Small intestine (tissue), 7 donors: Measurements from ENCODE around the gene ASL. TPM values are rescaled to one million over a fixed set of nuclear protein-coding genes. Genes with fewer than 3 reads are reported as not detected.
"Not testable (repeated sequence)": the region's sequence is repeated elsewhere in the genome, so short reads cannot be mapped to it uniquely, and the experiment has no call there.

Source experiments
- DNase-seq, 2 donors: peaks; one replicate each; pipeline versions ENCODE4 v3.0.0 to v3.0.0-alpha.2; 2013
- FAIRE-seq: peaks from 2 replicates; lab custom pipeline; 2012; peaks lifted over from hg19 to GRCh38; lab: Jason Lieb, UNC
- H3K27ac ChIP-seq, 3 donors: one replicate each; pipeline ENCODE4 v1.5.1; 2013; ENCODE audit warnings: low read length in 2 of 3, mild to moderate bottlenecking in 2 of 3, control low read depth in 1 of 3, inconsistent platforms in 1 of 3, low read depth in 1 of 3, moderate library complexity in 1 of 3
- H3K27me3 ChIP-seq, 3 donors: one replicate each; pipeline ENCODE4 v1.6.1; 2013; ENCODE audit warnings: low read length in 3 of 3, inconsistent platforms in 1 of 3; ENCODE audit not compliant: control insufficient read depth in 3 of 3, insufficient read depth in 3 of 3
- H3K36me3 ChIP-seq, 3 donors: one replicate each; pipeline ENCODE4 v1.6.1; 2013; ENCODE audit warnings: low read length in 3 of 3, inconsistent platforms in 1 of 3, low read depth in 1 of 3, mild to moderate bottlenecking in 1 of 3, moderate library complexity in 1 of 3; ENCODE audit not compliant: control insufficient read depth in 3 of 3, insufficient read depth in 2 of 3
- H3K4me1 ChIP-seq, 3 donors: one replicate each; pipeline ENCODE4 v1.6.1; 2013; ENCODE audit warnings: low read length in 2 of 3, inconsistent platforms in 1 of 3, low read depth in 1 of 3, mild to moderate bottlenecking in 1 of 3, moderate library complexity in 1 of 3; ENCODE audit not compliant: control insufficient read depth in 3 of 3, insufficient read depth in 2 of 3
- H3K4me3 ChIP-seq, 3 donors: one replicate each; pipeline ENCODE4 v1.5.1; 2013; ENCODE audit warnings: low read length in 3 of 3, control low read depth in 1 of 3, inconsistent platforms in 1 of 3, low read depth in 1 of 3, mild to moderate bottlenecking in 1 of 3, moderate library complexity in 1 of 3
- H3K9me3 ChIP-seq, 2 donors: one replicate each; pipeline ENCODE4 v1.6.1; 2013; ENCODE audit warnings: low read depth in 1 of 2, low read length in 1 of 2; ENCODE audit not compliant: control insufficient read depth in 2 of 2, insufficient read depth in 1 of 2
- WGBS, 3 donors: extraction: QIAGEN DNeasy Blood & Tissue Kit; methylation state at CpG; one replicate each; pipeline ENCODE4 v1.1.7; 2013; 5-methylcytosine and 5-hydroxymethylcytosine counted together
- polyA plus RNA-seq, 4 donors: library from polyadenylated mRNA; stranded (reverse) in 3 of 4; unstranded in 1 of 4; fragments of 200-250 nt in 3 of 4; fragments of 120-200 nt in 1 of 4; gene quantifications; one replicate each; pipeline versions ENCODE4 v1.2.1 to v1.2.3, GENCODE V29; 2013
- donor health status: healthy with polysubstance abuse.
- donor health status: control.
- donor health status: control.
- donor health status: Bipolar disorder and iron deficiency.
- donor health status: healthy.

Gene ASL
- polyA plus RNA-seq, 4 donors, result 115 to 158 (median 148) TPM

- Histone ChIP-seq H3K9me3 (no peaks in the 10 kb centered on the region), H3K27ac (no peak overlapping the region), H3K27me3 (no peaks in the 10 kb centered on the region), H3K4me1 (peaks cover 0 to 18% (median 0%) of the 10 kb centered on the region in 3 donors), H3K36me3 (no peaks in the 10 kb centered on the region), H3K4me3 (no peak overlapping the region)
- WGBS, 3 donors, result 74 to 81% (median 78%) methylated on average over 6 of the region's 6 CpGs
- DNase-seq, result no peak
- FAIRE-seq, result no peak
Observed at GRCh38 chr7:66054063-66054462, 21.6 kb upstream of the ASL start.

DNA sequence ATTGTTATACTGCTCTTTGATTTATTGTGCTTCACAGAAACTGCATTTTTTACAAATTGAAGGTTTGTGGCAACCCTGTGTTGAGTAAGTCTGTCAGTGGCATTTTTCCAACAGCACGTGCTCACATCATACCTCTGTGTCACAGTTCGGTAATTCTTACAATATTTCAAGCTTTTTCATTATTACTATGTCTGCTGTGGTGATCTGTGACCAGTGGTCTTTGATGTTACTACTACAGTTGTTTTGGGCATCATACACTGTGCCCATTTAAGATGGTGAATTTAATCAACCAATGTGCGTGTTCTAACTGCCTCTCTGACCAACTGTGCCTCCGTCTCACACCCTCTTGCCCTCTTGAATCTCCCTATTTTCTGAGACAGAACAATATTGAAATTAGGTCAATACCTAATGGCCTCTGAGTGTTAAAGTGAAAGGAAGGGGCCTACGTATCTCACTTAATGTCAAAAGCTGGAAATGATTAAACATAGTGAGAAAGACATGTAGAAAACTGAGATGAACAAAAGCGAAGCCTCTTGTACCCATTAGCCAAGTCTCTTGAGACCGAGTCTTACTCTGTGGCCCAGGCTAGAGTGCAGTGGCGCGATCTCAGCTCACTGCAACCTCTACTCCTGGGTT is 20.2 kb upstream of the ASL start:
- Histone ChIP-seq H3K36me3 (no peaks in the 10 kb centered on the region), H3K4me3 (no peak overlapping the region), H3K27me3 (no peaks in the 10 kb centered on the region), H3K27ac (no peak overlapping the region), H3K4me1 (peaks cover 0 to 8% (median 0%) of the 10 kb centered on the region in 3 donors), H3K9me3 (no peaks in the 10 kb centered on the region)
- FAIRE-seq (no peak), DNase-seq (no peak)
- WGBS, 3 donors, result 77 to 84% (median 80%) methylated on average over 9 of the region's 9 CpGs

- H3K36me3 ChIP-seq, result no peaks in the 10 kb centered on the region
- no peak for FAIRE-seq
- no peak for DNase-seq
- H3K4me3 ChIP-seq, result no peak overlapping the region
- H3K27ac ChIP-seq, result no peak overlapping the region
- 27 to 66% (median 63%) methylated on average over 1 of the region's 1 CpG for WGBS, 3 donors
- no peaks in the 10 kb centered on the region for H3K4me1 ChIP-seq
- no peaks in the 10 kb centered on the region for H3K9me3 ChIP-seq
- H3K27me3 ChIP-seq, result no peaks in the 10 kb centered on the region
Observed at GRCh38 chr7:66060796-66061195, 14.8 kb upstream of the ASL start.

- H3K27ac ChIP-seq, result no peak overlapping the region
- H3K4me3 ChIP-seq, result no peak overlapping the region
- no peaks in the 10 kb centered on the region for H3K4me1 ChIP-seq
- 91 to 97% (median 94%) methylated on average over 4 of the region's 4 CpGs for WGBS, 3 donors
- no peaks in the 10 kb centered on the region for H3K36me3 ChIP-seq
- peaks cover 0 to 2% of the 10 kb centered on the region in 2 donors for H3K9me3 ChIP-seq
- FAIRE-seq (no peak), DNase-seq (no peak)
- no peaks in the 10 kb centered on the region for H3K27me3 ChIP-seq
Observed at GRCh38 chr7:66069732-66070131, 5.9 kb upstream of the ASL start.

DNA sequence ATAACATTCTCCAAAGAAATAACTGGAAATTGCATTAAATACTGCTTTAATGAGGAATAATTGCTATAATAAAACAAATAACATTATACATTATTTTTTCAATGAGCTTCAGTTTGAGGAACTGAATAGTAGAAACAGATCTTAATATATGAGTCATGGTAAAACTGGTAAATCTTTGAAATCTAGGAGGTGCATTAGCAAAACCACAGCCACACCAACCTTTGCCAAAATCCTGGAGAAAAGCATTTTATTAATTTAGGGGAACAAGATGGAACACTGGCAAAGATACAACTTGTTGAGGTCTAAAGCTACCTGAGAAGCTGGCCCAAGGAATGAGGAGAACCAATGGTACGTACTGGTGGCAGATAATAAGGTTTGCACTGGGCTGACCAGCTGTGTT is 5.4 kb upstream of the ASL start:
- H3K36me3 ChIP-seq, result no peaks in the 10 kb centered on the region
- DNase-seq (no peak), FAIRE-seq (no peak)
- no peak overlapping the region for H3K27ac ChIP-seq
- H3K27me3 ChIP-seq, result no peaks in the 10 kb centered on the region
- H3K4me3 ChIP-seq, result no peak overlapping the region
- peaks cover 0 to 2% of the 10 kb centered on the region in 2 donors for H3K9me3 ChIP-seq
- WGBS, 3 donors, result 97 to 100% (median 100%) methylated on average over 1 of the region's 1 CpG
- peaks cover 0 to 2% (median 0%) of the 10 kb centered on the region in 3 donors for H3K4me1 ChIP-seq

- DNase-seq, FAIRE-seq, H3K27ac ChIP-seq, H3K36me3 ChIP-seq, H3K9me3 ChIP-seq, H3K4me3 ChIP-seq, H3K27me3 ChIP-seq, H3K4me1 ChIP-seq: not testable (repeated sequence)
- 63 to 69% (median 67%) methylated on average over 7 of the region's 7 CpGs for WGBS, 3 donors
Observed at GRCh38 chr7:66072208-66072607, 3.4 kb upstream of the ASL start.

- H3K9me3 ChIP-seq, result no peaks in the 10 kb centered on the region
- H3K27me3 ChIP-seq, result no peaks in the 10 kb centered on the region
- no peak for FAIRE-seq
- peak overlapping the region; percentile 74 to 77 (median 74) for H3K4me3 ChIP-seq
- DNase-seq, result peak; percentile 90 to 92
- H3K36me3 ChIP-seq, result peaks cover 2 to 40% (median 6%) of the 10 kb centered on the region in 3 donors
- 47 to 60% (median 48%) methylated on average over 11 of the region's 11 CpGs for WGBS, 3 donors
- H3K27ac ChIP-seq, result peak overlapping the region; percentile 76 to 93 (median 89)
- peaks cover 0 to 9% (median 0%) of the 10 kb centered on the region in 3 donors for H3K4me1 ChIP-seq
Observed at GRCh38 chr7:66076462-66077329, 1.1 kb downstream of the ASL start.

DNA sequence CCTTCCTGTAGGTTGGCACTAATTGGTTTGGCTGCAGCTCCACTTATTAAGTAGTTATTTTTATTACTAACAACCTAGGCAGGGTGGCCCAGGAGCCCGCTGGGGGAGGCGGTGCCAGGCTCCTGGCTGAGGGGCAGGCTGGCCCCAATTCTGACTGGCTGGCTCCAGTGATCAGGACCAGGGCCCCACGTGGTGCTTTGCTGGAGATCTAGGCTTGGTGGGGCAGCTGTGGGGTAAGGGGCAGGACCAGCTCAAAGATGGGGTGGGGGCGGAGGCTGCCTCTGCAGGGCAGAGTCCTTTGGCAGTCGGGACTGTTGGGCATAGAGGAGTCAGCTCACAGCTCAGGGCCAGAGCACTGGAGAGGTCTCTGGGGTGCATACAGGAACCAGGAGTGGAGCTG is 2.4 kb downstream of the ASL start:
- peaks cover 0 to 9% (median 0%) of the 10 kb centered on the region in 3 donors for H3K4me1 ChIP-seq
- WGBS, 3 donors, result 19 to 67% (median 43%) methylated on average over 5 of the region's 5 CpGs
- H3K27me3 ChIP-seq, result no peaks in the 10 kb centered on the region
- peak overlapping the region in 1 of 3 donors; percentile 11 for H3K4me3 ChIP-seq
- FAIRE-seq, result no peak
- peak; percentile 19 to 27 for DNase-seq
- H3K36me3 ChIP-seq, result peaks cover 2 to 54% (median 6%) of the 10 kb centered on the region in 3 donors
- H3K27ac ChIP-seq, result peak overlapping the region in 2 of 3 donors; percentile 10 to 28
- H3K9me3 ChIP-seq, result no peaks in the 10 kb centered on the region
